Ramos (cell line): ENCODE data around the gene LMAN1L.

Experiments
- in situ Hi-C: fragments of 300-500 bp; cut with MboI; formaldehyde crosslinking; loops from one replicate; pipeline ENCODE4 v1.14.3; 2022; ENCODE audit warnings: low sequenced_read_pairs; ENCODE audit not compliant: unreplicated experiment

The LMAN1L gene

DNA sequence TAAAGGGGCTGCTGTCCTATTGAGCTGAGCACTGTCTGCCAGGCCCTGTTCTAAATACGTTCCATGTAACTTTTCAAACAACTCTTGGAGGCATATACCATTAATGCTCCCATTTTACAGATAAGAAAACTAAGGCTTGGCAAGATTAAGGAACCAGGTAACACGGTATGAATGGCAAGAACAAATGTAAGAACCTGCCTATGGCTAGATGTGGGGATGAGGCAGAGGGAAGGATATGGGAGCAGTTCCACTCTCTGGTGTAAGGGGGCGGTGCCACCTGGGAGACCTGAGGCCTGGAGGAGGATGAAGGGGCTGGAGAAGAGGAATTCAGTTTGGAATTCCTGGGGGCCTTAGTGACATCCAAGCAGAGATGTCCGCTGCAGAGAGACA is 3.8 kb upstream of the LMAN1L start:
- in situ Hi-C loops, result no loop called here

DNA sequence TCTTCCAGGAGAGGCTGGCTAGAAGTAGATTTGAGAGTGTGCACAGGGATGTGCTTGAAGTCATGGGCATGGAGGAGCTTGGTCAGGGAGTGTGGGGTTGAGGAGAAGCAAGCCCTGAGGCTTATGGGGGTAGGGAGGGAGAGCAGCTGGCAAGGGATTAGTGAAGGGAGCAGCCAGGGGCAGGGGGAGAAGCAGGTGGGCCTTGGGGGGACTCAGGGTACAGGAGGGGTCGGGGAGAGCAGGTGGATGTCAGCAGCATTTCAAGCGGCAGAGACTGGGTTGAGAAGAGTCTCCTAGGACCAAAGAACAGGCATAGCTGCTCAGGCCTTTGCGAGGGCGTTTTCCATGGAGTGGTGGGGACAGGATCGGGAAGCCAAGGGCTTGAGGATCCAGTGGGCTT is 3.4 kb upstream of the LMAN1L start:
- in situ Hi-C loops, result no loop called here

- in situ Hi-C loops, result no loop called here
These were observed 2.7 kb upstream of the LMAN1L start for GRCh38 chr15:74809956-74810355.

- in situ Hi-C loops, result no loop called here
These were observed 2.7 kb downstream of the LMAN1L start for GRCh38 chr15:74815121-74815934.

GRCh38 chr15:74815961-74816360 is 3.3 kb downstream of the LMAN1L start:
- in situ Hi-C loops, result no loop called here

DNA sequence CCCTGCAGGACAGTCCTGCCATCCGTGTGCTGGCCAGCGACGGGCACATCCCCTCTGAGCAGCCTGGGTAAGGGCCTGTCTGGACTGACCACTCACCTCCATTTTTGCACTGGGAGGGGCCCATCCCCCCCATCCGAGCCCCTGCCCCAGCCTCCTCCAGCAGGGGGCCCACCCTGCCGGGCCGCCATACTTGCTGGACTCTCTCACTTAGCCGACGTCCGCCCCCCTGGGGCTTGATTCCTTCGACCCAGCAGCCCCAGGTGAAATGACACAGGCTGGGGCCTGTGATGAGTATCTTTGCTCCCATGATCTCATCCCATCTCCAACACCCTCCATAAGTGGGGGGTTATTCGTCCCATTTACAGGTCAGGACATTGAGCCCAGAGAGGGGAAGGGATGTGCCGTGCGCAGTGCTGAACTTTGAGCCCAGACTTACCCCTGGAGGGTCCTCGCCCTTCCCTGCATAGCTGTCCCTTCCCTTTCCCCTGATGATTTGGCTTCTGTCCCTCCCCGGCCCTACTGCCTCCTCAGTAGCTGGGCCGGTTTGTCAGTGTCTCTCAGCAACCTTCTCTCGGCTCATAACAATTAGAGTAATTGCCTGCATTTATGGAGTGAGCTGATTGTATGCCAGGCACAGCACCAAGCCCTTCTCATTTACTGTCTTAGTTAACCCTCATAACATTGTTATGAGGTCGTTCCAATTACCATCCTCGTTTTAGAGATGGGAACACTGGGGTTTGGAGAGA is 4.2 kb downstream of the LMAN1L start:
- in situ Hi-C loops, result no loop called here

- in situ Hi-C loops, result no loop called here
These were observed 4.7 kb downstream of the LMAN1L start for GRCh38 chr15:74817370-74817737.

GRCh38 chr15:74820056-74820455 is 7.4 kb downstream of the LMAN1L start:
- in situ Hi-C loops, result no loop called here

- in situ Hi-C loops, result no loop called here
These were observed 8.6 kb downstream of the LMAN1L start for GRCh38 chr15:74821091-74821789.

DNA sequence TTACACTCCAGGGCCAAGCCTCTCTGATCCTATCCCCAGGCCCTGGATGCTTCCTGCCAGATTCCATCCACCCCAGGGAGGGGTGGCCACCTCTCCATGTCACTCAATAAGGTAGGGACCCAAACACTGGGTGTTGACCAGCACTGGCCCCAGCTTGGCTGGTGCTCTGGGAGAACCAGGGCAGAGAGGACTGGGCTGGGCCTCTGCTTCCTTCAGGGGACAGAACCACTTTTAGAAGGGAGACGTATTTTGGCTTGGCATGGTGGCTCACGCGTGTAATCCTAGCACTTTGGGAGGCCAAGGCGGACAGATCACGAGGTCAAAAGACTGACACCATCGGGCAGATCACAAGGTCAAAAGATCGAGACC is 9.1 kb downstream of the LMAN1L start:
- in situ Hi-C loops, result no loop called here

- in situ Hi-C loops, result no loop called here
These were observed 9.6 kb downstream of the LMAN1L start for GRCh38 chr15:74822233-74822632.

DNA sequence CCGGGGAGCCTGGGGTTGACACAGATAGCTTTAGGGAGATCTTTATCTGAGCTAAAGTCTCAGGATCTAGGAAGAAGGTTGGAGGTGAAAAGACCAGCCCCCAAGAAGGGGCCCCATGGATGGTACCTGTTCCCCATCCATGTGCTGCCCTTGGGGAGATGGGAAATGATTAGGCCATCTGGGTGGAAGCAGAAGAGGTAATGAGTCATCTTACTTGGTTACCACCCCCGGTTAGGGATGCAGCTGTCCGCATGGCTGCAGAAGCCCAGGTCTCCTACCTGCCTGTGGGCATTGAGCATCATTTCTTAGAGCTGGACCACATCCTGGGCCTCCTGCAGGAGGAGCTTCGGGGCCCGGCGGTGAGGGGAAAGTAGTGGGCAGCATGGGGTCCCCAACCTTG is 10.7 kb downstream of the LMAN1L start:
- in situ Hi-C loops, result no loop called here

DNA sequence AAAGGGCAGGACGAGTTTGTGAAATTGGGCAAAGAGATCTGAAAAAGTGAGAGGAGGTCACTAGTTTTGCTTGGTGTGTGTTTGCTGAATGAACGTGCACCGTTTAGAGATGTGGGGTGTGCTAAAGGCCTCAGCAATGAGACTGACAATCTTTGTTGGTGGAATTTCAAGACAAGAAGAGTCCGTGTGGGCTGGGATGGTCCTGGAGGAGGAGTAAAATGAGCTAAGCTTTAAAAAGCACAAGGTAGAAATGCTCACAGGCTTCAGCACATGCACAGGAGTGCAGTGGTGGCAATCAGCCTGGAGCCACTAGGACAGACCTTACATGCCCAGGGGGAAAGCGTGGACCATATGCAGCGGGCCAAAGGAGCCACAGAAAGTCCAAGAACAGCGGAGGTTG is 12.3 kb downstream of the LMAN1L start:
- in situ Hi-C loops, result no loop called here

DNA sequence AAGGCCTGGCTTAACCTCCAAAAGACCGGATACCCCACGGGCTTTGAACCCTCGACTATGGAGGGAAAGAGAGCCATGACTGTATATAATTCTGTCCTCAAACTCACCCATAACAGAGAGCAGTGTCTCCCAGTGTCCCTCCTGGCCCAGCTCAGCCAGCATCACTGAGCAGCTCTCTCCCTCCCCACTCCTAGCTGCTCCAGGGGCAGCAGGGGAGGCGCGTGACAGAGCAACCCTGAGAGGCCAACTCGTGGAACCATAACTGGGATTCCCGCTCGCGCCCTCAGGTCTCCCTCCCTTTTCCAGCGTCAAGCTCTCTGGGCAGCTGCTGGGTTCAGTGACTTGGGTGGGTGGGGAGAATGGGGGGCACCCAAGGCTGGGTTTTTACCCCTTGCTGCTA is 13.2 kb downstream of the LMAN1L start:
- in situ Hi-C loops, result no loop called here

GRCh38 chr15:74826364-74826819 is 13.8 kb downstream of the LMAN1L start, which contains the start of gene CPLX3:
CPLX3 (plus strand) TSS chr15:74826627; CDS start chr15:74826704, 77 bp downstream.
- in situ Hi-C loops, result no loop called here

DNA sequence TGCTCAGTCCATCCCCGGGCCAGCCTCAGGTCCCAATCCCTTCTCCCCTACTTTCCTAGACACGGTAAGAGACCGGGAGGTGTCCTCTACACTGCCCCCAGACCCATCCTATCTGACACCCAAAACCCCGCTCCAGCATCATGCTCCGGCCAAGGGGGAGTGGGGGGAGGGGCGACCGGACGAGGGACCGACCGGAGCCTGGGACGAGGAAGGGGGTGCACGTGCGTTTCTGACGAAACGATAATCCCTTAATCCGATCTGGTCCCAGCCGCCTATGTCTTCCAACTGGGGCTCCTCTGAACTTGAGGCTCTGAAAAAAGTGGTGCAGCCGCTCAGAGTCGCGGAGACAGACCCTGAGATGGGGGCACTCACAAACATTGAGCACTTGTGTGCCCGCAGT is 14.3 kb downstream of the LMAN1L start:
- in situ Hi-C loops, result no loop called here

DNA sequence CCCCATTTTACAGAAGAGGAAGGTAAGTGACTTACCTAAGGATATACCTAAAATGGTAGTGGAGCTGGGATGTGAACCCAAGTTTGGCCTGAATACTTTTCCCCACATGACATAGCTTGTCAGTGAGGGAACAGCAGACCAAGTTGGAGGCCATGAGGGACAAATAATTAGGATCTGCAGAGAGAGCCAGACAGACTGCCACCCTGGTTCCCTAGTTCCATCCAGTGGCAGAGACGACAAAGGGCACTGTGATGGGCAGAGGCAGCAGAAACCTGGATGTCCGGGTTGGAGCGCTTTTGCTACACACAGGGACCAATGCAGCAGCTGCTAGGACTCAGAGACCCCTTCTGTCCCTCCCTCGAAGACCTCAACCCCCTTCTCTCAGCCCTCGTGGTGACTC is 15.0 kb downstream of the LMAN1L start:
- in situ Hi-C loops, result no loop called here

GRCh38 chr15:74828835-74829234 is 16.2 kb downstream of the LMAN1L start:
- in situ Hi-C loops, result no loop called here

- in situ Hi-C loops, result no loop called here
These were observed 16.9 kb downstream of the LMAN1L start for GRCh38 chr15:74829486-74829885.

GRCh38 chr15:74829991-74830390 is 17.4 kb downstream of the LMAN1L start:
- in situ Hi-C loops, result loop anchor here (10.0 kb wide), 1 partner anchor 195 kb away; no protein-coding TSS in a partner anchor

DNA sequence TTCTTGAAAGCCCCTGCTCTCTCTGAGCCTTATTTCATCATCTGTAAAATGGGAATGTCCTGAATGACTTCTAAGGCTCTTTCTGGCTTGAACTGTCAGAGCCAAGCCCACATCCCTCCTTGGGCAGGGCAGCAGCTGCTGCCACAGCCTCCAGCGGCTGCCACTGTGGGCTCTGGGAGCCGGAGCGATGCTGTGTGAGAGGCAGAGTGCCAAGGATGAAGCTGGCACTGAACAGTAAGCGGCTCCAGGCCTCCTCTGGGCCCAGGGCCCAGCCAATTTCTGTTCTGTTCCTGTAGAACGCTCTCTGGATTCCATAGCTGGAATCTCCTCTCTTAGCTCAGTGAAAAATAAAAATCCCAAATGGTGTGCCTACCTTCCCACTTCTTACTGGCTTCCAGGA is 18.2 kb downstream of the LMAN1L start:
- in situ Hi-C loops, result loop anchor here (10.0 kb wide), 1 partner anchor 196 kb away; no protein-coding TSS in a partner anchor
